ENCODE data around the gene WDR86. TPM values are rescaled to one million over a fixed set of nuclear protein-coding genes. Genes with fewer than 3 reads are reported as not detected.

WDR86 gene
- total RNA-seq, 1 experiment from 2014 or later, result not detected

- peaks cover 3% of the 10 kb centered on the region for H3K4me1 Mint-ChIP-seq (ENCODE audit: low read depth, unreplicated experiment)
- H3K4me3 Mint-ChIP-seq (ENCODE audit: low read depth, unreplicated experiment), result peak overlapping the region; percentile 20
- no peak overlapping the region for H3K27ac Mint-ChIP-seq (ENCODE audit: unreplicated experiment)
- CTCF ChIA-PET, result interaction anchor here (0.6 kb wide), 1 partner anchor 1639 kb away, joined by 4 read pairs; no protein-coding TSS in a partner anchor
- peaks cover 36% of the 10 kb centered on the region for H3K27me3 Mint-ChIP-seq (ENCODE audit: unreplicated experiment)
- intact Hi-C loops (cut with micrococcal nuclease; ENCODE audit: unreplicated experiment), result no loop called here
- no peak for DNase-seq
- H3K36me3 Mint-ChIP-seq (ENCODE audit: insufficient read depth, unreplicated experiment), result peaks cover 8% of the 10 kb centered on the region
- H3K9me3 Mint-ChIP-seq (ENCODE audit: low read depth, unreplicated experiment), result no peaks in the 10 kb centered on the region
- no TSS peak for BruUV-seq (replicated peaks)
- TF ChIP-seq, protein P1, sequence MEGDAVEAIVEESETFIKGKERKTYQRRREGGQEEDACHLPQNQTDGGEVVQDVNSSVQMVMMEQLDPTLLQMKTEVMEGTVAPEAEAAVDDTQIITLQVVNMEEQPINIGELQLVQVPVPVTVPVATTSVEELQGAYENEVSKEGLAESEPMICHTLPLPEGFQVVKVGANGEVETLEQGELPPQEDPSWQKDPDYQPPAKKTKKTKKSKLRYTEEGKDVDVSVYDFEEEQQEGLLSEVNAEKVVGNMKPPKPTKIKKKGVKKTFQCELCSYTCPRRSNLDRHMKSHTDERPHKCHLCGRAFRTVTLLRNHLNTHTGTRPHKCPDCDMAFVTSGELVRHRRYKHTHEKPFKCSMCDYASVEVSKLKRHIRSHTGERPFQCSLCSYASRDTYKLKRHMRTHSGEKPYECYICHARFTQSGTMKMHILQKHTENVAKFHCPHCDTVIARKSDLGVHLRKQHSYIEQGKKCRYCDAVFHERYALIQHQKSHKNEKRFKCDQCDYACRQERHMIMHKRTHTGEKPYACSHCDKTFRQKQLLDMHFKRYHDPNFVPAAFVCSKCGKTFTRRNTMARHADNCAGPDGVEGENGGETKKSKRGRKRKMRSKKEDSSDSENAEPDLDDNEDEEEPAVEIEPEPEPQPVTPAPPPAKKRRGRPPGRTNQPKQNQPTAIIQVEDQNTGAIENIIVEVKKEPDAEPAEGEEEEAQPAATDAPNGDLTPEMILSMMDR (IDR thresholded peaks at IDR 0.05; ENCODE audit: unreplicated experiment), result no peak
These were observed 28.3 kb downstream of the WDR86 start for GRCh38 chr7:151381348-151382078.

DNA sequence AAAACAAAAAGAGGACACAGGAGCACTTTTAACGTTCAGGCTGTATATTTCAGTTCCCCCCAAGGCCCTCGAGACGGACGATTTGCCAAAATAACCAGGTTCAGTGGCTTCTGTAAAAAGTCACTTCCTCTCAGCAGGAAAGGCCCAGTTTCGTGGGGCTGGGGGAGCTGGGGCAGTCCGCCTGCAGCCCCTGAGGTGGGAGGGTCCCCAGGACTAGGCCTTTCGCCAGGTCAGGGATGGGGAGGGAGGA is 28.8 kb downstream of the WDR86 start:
- TF ChIP-seq, protein P1 (IDR thresholded peaks at IDR 0.05; ENCODE audit: unreplicated experiment), result no peak
- DNase-seq, result no peak
- Mint-ChIP-seq H3K36me3 (ENCODE audit: insufficient read depth, unreplicated experiment) (peaks cover 8% of the 10 kb centered on the region), H3K4me1 (ENCODE audit: low read depth, unreplicated experiment) (no peaks in the 10 kb centered on the region), H3K9me3 (ENCODE audit: low read depth, unreplicated experiment) (no peaks in the 10 kb centered on the region), H3K4me3 (ENCODE audit: low read depth, unreplicated experiment) (no peak overlapping the region), H3K27me3 (ENCODE audit: unreplicated experiment) (peaks cover 36% of the 10 kb centered on the region), H3K27ac (ENCODE audit: unreplicated experiment) (no peak overlapping the region)
- no TSS peak for BruUV-seq (replicated peaks)
- CTCF ChIA-PET, result no interaction called here
- intact Hi-C loops (cut with micrococcal nuclease; ENCODE audit: unreplicated experiment), result no loop called here

- Mint-ChIP-seq H3K4me3 (ENCODE audit: low read depth, unreplicated experiment) (no peak overlapping the region), H3K27me3 (ENCODE audit: unreplicated experiment) (peaks cover 36% of the 10 kb centered on the region), H3K9me3 (ENCODE audit: low read depth, unreplicated experiment) (no peaks in the 10 kb centered on the region), H3K27ac (ENCODE audit: unreplicated experiment) (no peak overlapping the region), H3K4me1 (ENCODE audit: low read depth, unreplicated experiment) (no peaks in the 10 kb centered on the region), H3K36me3 (ENCODE audit: insufficient read depth, unreplicated experiment) (peaks cover 8% of the 10 kb centered on the region)
- no TSS peak for BruUV-seq (replicated peaks)
- no peak for DNase-seq
- intact Hi-C loops (cut with micrococcal nuclease; ENCODE audit: unreplicated experiment), result no loop called here
- CTCF ChIA-PET, result no interaction called here
- TF ChIP-seq, protein P1 (IDR thresholded peaks at IDR 0.05; ENCODE audit: unreplicated experiment), result no peak
These were observed 29.4 kb downstream of the WDR86 start for GRCh38 chr7:151380199-151381097.

GRCh38 chr7:151379534-151380198 is 30.2 kb downstream of the WDR86 start:
- no peak overlapping the region for H3K4me3 Mint-ChIP-seq (ENCODE audit: low read depth, unreplicated experiment)
- BruUV-seq (replicated peaks), result no TSS peak
- CTCF ChIA-PET, result no interaction called here
- intact Hi-C loops (cut with micrococcal nuclease; ENCODE audit: unreplicated experiment), result no loop called here
- H3K9me3 Mint-ChIP-seq (ENCODE audit: low read depth, unreplicated experiment), result no peaks in the 10 kb centered on the region
- H3K36me3 Mint-ChIP-seq (ENCODE audit: insufficient read depth, unreplicated experiment), result peaks cover 8% of the 10 kb centered on the region
- TF ChIP-seq, protein P1 (IDR thresholded peaks at IDR 0.05; ENCODE audit: unreplicated experiment), result no peak
- H3K27me3 Mint-ChIP-seq (ENCODE audit: unreplicated experiment), result peaks cover 32% of the 10 kb centered on the region
- H3K4me1 Mint-ChIP-seq (ENCODE audit: low read depth, unreplicated experiment), result no peaks in the 10 kb centered on the region
- H3K27ac Mint-ChIP-seq (ENCODE audit: unreplicated experiment), result no peak overlapping the region
- no peak for DNase-seq
